Inferior parietal cortex (tissue), 1 donor: ENCODE data around the gene SMOC1.
"Not testable (repeated sequence)": the region's sequence is repeated elsewhere in the genome, so short reads cannot be mapped to it uniquely, and the experiment has no call there.

Experiments used
- DNase-seq: peaks from one replicate; pipeline ENCODE4 v3.0.0-alpha.2; 2016; ENCODE audit errors: extremely low spot score

SMOC1 gene

GRCh38 chr14:69901113-69901951, 22.1 kb downstream of the SMOC1 start:
- DNase-seq = peak; percentile 11

GRCh38 chr14:69903046-69903445, 23.8 kb downstream of the SMOC1 start:
- not testable (repeated sequence) for DNase-seq

GRCh38 chr14:69904246-69904645, 25.0 kb downstream of the SMOC1 start:
- no peak for DNase-seq

- DNase-seq = no peak
Measured at GRCh38 chr14:69906201-69906600, 27.0 kb downstream of the SMOC1 start.

DNA sequence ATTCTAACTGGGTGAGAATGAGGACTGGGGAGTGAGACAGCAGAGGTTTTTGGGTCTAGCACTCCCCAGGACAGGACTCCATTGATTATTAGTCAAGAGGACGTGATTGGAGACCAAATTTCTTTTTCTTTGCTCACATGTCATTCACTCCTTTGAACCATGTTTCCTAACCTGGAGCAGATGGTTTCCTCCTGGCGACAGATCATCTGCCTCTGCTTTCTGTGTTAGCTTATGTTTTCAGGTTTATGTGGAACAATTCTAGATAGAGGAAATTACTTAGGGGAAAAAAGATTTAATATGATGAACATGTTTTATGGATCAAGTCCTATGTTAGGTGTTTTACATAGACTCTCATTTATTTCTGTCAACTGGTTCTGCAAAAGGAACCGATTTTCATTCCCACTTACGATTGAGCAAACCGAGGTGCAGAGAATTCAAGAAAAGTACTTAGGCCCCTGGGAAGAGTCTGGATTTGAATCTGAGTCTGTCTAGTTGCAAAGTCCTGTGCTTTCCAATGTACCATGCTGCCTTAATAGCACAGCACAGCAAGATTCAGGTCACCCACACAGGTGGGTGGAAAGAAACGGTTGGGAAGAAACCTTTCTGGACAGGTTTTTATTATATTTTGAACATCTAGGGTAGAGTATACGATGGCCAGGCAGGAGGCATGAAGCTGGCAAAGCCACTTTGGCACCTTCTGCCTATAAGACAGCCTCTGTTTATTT, 30.8 kb downstream of the SMOC1 start:
- DNase-seq = no peak

GRCh38 chr14:69910871-69911270, 31.7 kb downstream of the SMOC1 start:
- peak; percentile 59 for DNase-seq

GRCh38 chr14:69913686-69914085, 34.5 kb downstream of the SMOC1 start:
- no peak for DNase-seq

- DNase-seq = no peak
Measured at GRCh38 chr14:69916396-69916795, 37.2 kb downstream of the SMOC1 start.

- DNase-seq = no peak
Measured at GRCh38 chr14:69917287-69917686, 38.1 kb downstream of the SMOC1 start.

DNA sequence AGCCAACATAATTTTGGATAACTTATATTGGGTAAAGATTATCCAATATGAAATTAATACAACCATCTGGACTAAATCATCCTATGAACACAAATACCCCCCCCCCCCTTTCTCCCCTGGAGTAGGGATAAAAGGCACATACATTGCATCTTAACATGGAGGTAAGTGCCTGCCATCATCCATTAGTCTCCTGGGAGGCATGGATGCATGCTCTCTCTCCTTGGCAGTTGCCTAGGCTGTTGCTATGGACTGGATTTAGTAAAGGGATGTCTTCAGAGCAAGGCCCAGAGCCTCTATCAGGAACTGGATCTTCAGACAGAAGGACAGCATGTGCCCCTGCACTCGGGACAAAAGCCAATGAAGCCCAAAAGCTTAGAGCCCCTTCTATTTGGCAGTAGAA, 40.6 kb downstream of the SMOC1 start:
- DNase-seq = no peak

- DNase-seq = no peak
Measured at GRCh38 chr14:69921052-69921451, 41.8 kb downstream of the SMOC1 start.

GRCh38 chr14:69922198-69922597, 43.0 kb downstream of the SMOC1 start:
- no peak for DNase-seq

GRCh38 chr14:69924201-69924600, 45.0 kb downstream of the SMOC1 start:
- no peak for DNase-seq

DNA sequence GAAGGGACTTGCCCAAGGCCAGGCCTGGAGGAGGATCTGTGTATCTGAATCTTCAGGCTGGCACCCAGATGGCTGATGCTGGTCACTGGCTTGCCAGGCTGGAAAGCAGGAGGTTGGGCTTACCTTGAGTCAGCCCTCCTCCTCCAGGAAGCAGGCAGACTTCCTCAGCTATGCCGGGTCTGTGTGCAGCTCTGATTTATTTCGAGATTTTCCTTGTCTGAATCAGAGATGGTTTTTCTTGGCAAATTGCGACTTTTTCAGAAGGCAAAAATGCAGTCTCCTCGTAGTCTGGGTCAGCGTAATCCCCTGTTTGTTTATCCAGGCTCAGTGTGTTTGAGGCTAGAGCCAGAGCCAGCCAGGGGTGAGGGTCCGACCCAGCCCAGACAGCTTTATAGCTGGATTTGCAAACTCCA, 48.9 kb downstream of the SMOC1 start:
- no peak for DNase-seq

DNA sequence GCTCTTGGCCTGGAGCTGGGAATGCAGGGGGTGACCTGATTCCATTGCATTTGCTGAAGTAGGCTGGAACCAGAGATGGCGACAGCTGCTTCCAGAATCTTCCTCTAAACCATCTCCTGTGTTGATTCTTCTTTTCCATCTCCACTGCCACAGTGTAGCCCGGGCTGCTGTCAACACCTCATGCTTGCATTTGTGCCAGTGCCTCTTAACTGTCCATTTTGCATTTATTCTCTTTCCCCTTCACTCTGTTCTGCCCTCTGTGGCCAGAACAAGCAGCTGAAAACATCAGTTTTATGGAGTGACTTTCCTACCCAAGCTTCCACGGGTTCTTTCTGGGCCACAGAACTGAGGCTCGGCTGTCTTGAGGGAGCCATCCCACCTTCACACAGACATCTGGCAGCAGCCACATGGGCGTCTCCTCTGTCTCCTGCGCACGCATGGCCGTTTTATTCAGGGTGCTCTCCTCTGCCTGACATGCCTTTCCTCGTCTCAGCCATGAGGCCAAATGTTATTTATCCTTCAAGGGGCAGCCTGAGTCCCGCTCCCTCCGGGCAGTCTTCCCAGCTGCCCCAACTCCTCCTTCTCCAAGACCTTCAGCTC, 51.7 kb downstream of the SMOC1 start:
- DNase-seq = no peak

GRCh38 chr14:69931960-69932359, 52.7 kb downstream of the SMOC1 start:
- DNase-seq = no peak

- DNase-seq = no peak
Measured at GRCh38 chr14:69932391-69932790, 53.2 kb downstream of the SMOC1 start.

GRCh38 chr14:69933623-69934275, 54.5 kb downstream of the SMOC1 start:
- no peak for DNase-seq

GRCh38 chr14:69937367-69938081, 58.3 kb downstream of the SMOC1 start:
- no peak for DNase-seq

DNA sequence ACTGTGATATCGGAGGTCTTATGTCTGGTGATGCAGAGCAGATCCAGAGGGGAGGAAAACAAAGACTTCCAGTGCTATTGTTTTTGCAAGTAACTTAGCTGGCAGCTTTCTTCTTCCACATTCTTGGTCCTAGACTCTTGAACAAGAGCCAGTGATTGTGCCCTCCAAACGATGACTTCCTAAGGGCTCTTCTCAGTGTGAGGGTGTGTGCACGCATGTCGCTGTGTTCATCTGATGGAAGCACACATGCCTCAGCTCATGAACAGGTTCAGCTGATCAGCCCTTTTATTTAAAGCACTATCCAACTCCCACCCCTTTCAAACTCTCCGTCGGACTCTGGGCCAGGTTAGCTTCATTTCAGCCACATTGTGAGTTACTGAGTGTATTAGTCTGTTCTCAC, 59.5 kb downstream of the SMOC1 start:
- DNase-seq = no peak
